ENCODE data around the gene TRAPPC10. TPM values are rescaled to one million over a fixed set of nuclear protein-coding genes. Genes with fewer than 3 reads are reported as not detected.

TRAPPC10 gene
- total and polyA plus RNA-seq, 9 of the 15 experiments (the other 6 are each of a cell fraction or from before 2014, with no cell fraction given) = 1.1 to 33.8 (median 24.3) TPM

DNA sequence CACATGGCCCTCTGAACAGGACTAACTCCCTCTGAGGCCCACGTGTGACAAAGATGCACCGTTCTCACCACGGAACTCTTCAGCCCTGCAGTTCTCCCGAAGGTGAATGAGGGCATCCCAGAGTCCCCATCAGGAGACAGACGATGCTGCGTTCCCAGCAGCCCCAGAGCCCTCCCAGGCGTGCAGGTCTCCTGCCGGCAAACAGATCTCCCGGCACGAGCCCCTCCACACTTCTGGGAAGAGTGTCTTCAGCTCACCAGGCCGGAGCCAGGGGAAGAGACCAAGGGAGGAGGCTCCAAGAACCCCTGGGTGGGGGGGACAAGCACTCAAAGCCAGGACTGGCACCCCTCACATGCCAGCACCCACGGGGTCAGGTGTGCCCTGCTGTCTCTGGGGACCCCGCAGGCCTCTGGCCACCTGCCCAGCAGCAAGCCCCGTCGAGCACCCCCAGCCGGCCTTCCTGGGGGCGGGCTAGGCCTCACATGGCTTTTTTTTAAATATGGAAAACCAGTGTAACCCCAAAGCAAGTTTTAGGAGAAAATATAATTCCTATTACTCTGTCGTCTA is 45.1 kb upstream of the TRAPPC10 start (continued):
- no peak for TF ChIP-seq SMARCB1 (IDR thresholded peaks at IDR 0.05; ENCODE audit: insufficient read length, low read depth)
- TF ChIP-seq NEUROD1 (IDR thresholded peaks at IDR 0.05; ENCODE audit: borderline replicate concordance, low read depth, low read length, partially characterized antibody) = no peak
- TF ChIP-seq, protein P1, sequence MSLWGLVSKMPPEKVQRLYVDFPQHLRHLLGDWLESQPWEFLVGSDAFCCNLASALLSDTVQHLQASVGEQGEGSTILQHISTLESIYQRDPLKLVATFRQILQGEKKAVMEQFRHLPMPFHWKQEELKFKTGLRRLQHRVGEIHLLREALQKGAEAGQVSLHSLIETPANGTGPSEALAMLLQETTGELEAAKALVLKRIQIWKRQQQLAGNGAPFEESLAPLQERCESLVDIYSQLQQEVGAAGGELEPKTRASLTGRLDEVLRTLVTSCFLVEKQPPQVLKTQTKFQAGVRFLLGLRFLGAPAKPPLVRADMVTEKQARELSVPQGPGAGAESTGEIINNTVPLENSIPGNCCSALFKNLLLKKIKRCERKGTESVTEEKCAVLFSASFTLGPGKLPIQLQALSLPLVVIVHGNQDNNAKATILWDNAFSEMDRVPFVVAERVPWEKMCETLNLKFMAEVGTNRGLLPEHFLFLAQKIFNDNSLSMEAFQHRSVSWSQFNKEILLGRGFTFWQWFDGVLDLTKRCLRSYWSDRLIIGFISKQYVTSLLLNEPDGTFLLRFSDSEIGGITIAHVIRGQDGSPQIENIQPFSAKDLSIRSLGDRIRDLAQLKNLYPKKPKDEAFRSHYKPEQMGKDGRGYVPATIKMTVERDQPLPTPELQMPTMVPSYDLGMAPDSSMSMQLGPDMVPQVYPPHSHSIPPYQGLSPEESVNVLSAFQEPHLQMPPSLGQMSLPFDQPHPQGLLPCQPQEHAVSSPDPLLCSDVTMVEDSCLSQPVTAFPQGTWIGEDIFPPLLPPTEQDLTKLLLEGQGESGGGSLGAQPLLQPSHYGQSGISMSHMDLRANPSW (CRISPR knock-in tag; IDR thresholded peaks at IDR 0.05) = no peak
- no peak for TF ChIP-seq KDM5B (IDR thresholded peaks at IDR 0.05; ENCODE audit: insufficient replicate concordance, low read depth, low read length)
- TF ChIP-seq TAL1 (IDR thresholded peaks at IDR 0.05) = no peak
- no peak for TF ChIP-seq NFYB (IDR thresholded peaks at IDR 0.05; ENCODE audit: extremely low read depth, insufficient read length)

DNA sequence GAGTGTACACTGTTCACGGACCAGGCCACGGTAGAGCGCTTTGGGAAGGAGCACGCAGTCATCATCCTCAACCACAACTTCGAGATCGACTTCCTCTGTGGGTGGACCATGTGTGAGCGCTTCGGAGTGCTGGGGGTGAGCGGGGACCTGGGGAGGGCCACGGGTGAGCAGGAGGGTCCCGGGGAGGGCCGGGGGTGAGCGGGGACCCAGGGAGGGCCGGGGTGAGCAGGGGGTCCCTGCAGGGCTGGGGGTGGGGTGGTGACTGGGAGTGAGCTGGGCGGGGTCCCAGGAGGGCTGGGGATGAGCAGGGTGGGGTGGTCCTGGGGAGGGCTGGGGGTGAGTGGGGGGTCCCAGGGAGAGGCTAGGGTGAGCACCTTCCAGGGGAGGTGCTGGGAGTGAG is 44.1 kb upstream of the TRAPPC10 start:
- no peak for ATAC-seq
- no peak overlapping the region for H3K4me2 ChIP-seq (ENCODE audit: insufficient read depth, low read length)
- CTCF ChIA-PET (ENCODE audit: low intra/inter-chr PET ratio) = no interaction called here
- BruUV-seq (replicated peaks) = no TSS peak
- intact Hi-C loops (cut with micrococcal nuclease) (no loop called here), in situ Hi-C loops (cut with MboI) (no loop called here)
- no peak overlapping the region for H2AFZ ChIP-seq (ENCODE audit: low read depth, low read length)
- H3K79me2 ChIP-seq (ENCODE audit: control insufficient read depth, insufficient read depth, low read length) = no peaks in the 10 kb centered on the region
- no peak for DNase-seq (ENCODE audit: extremely low read depth in 1 of 4, low spot score in 3 of 4)
- WGBS (ENCODE audit: insufficient coverage, low coverage, missing lambda C conversion rate) = 96% methylated on average over 12 of the region's 15 CpGs
- H3K27me3 ChIP-seq (ENCODE audit: control insufficient read depth in 2 of 2, insufficient read depth in 2 of 2, low read length in 2 of 2) = no peaks in the 10 kb centered on the region
- no peaks in the 10 kb centered on the region for H4K20me1 ChIP-seq (replicated peaks; ENCODE audit: control insufficient read depth, insufficient read depth, low read length)
- no peak for TF ChIP-seq ZBTB17 (CRISPR knock-in tag; IDR thresholded peaks at IDR 0.05)
- TF ChIP-seq ZNF551 (CRISPR knock-in tag; IDR thresholded peaks at IDR 0.05) = no peak
- H3K9me3 ChIP-seq (replicated peaks; ENCODE audit: control insufficient read depth, insufficient read depth, low read depth, low read length) = no peaks in the 10 kb centered on the region
- no peak for FAIRE-seq
- POLR2A ChIA-PET = interaction anchor here (0.7 kb wide), 1 partner anchor 157 kb away, joined by 3 read pairs; no protein-coding TSS in a partner anchor
- H3K4me3 ChIP-seq = no peak overlapping the region
- H3K9me1 ChIP-seq (ENCODE audit: control insufficient read depth, insufficient read depth, low read length) = no peaks in the 10 kb centered on the region
- H3K4me1 ChIP-seq (replicated peaks in 1 of 2; ENCODE audit: control insufficient read depth in 2 of 2, insufficient read depth in 2 of 2, low read length in 2 of 2) = peaks cover 7 to 30% of the 10 kb centered on the region in 2 experiments; a peak in 4 of 5 replicates
- no peak overlapping the region for H3K27ac ChIP-seq (ENCODE audit: extremely low read depth, low read depth, low read length)
- H3K9ac ChIP-seq (ENCODE audit: insufficient read depth in 1 of 2, low read depth in 2 of 2, low read length in 2 of 2) = no peak overlapping the region
- peaks cover 64% of the 10 kb centered on the region; the same call in 2 of the 3 replicates for H3K36me3 ChIP-seq (ENCODE audit: control insufficient read depth, insufficient read depth, low read length)

Data from K562 (cell line).